ENCODE data around the gene ZFP91. TPM values are rescaled to one million over a fixed set of nuclear protein-coding genes. Genes with fewer than 3 reads are reported as not detected.

The ZFP91 gene
- total and polyA plus RNA-seq, 2 of the 13 experiments (the other 11 are each of a cell fraction or from before 2014, with no cell fraction given): 13.5 to 38.6 TPM

GRCh38 chr11:58579192-58580129, 598 bp downstream of the ZFP91 start (continued):
- TF ChIP-seq PLSCR1 (CRISPR knock-in tag; IDR thresholded peaks at IDR 0.05; ENCODE audit: borderline replicate concordance) (no peak), ZNF891 (CRISPR knock-in tag; IDR thresholded peaks at IDR 0.05) (peak; percentile 77; the same call in 1 of the 2 replicates), CREB1 (IDR thresholded peaks at IDR 0.05) (peak; percentile 50; the same call in 1 of the 2 replicates), CREB1 (CRISPR knock-in tag; IDR thresholded peaks at IDR 0.05) (peak; percentile 45; the same call in 1 of the 2 replicates), ZNF614 (CRISPR knock-in tag; IDR thresholded peaks at IDR 0.05; ENCODE audit: borderline replicate concordance) (peak; percentile 43; the same call in 1 of the 2 replicates), MXD4 (CRISPR knock-in tag; IDR thresholded peaks at IDR 0.05) (peak; percentile 97), RBM22 (optimal IDR thresholded peaks at IDR 0.05; ENCODE audit: low read length) (no peak), ZNF720 (CRISPR knock-in tag; IDR thresholded peaks at IDR 0.05) (no peak), RXRB (CRISPR knock-in tag; IDR thresholded peaks at IDR 0.05; ENCODE audit: borderline replicate concordance) (0 out of 2 replicates have a peak, but pooled peaks have one; percentile 23), TAF1 (CRISPR knock-in tag; IDR thresholded peaks at IDR 0.05) (peak; percentile 75; the same call in 1 of the 2 replicates), BORCS8-MEF2B (CRISPR knock-in tag; IDR thresholded peaks at IDR 0.05) (peak; percentile 54; the same call in 1 of the 2 replicates), ZNF414 (CRISPR knock-in tag; IDR thresholded peaks at IDR 0.05) (no peak), SRSF1 (optimal IDR thresholded peaks at IDR 0.05; ENCODE audit: low read depth, low read length) (peak; percentile 48), ZNF781 (CRISPR knock-in tag; IDR thresholded peaks at IDR 0.05; ENCODE audit: borderline replicate concordance, not compliant biosample characterization) (peak; percentile 32), ZNF670 (CRISPR knock-in tag; IDR thresholded peaks at IDR 0.05; ENCODE audit: borderline replicate concordance) (no peak), ZNF407 (CRISPR knock-in tag; IDR thresholded peaks at IDR 0.05; ENCODE audit: not compliant biosample characterization) (peak; percentile 70), KMT2B (CRISPR knock-in tag; IDR thresholded peaks at IDR 0.05) (peak; percentile 97)
